A204.1 (cell line): ENCODE measurements around the gene ZNF827.

Experiments used
- FAIRE-seq: peaks from 2 replicates; lab custom pipeline; 2012; peaks lifted over from hg19 to GRCh38; lab: Jason Lieb, UNC

The ZNF827 gene

DNA sequence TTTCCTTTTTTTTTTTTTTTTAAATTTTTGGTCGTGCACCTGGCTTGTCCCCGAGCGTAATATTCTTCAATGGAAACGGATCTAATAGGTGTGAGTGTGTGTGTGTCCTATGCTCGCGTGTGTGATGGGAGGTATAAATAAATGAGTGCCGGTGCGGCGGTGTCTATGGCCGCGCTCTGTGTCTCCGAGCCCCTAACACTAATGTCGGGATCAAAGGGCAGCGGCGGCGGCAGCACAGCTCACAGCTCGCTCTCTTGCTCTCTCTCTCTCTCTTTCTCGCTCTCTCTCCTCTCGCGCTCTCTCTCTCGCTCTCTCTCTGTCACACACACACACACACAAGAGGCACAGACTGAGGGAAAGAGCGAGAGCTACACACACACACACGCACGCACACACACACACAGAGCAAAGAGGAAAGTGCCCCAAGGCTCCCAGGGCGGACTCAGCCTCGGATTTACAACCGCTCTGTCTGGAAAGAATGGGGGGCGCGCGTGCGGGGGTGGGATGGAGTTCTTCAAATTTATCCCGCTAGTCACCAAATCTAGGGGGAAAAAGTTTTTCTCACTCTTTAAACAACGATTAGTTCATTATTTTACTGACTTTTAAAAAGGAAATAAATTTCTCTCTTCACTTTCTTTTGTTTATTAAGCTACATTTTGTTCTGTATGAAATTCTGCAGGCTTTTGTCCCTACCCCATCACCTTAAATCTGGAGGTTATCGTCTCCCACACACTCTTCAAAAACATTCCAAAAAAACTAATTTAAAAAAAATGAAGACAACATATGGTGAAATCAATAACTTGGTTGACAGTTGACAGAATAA is at the start of gene ZNF827:
Gene ZNF827 (minus strand): TSS at position 206 of the 823 bp plus-strand sequence. CDS start 416 bp downstream, outside the sequence.
- FAIRE-seq: no peak

- no peak for FAIRE-seq
Observed at GRCh38 chr4:145984563-145984962, 45.9 kb upstream of the ZNF827 start.

GRCh38 chr4:145982791-145983190 is 44.2 kb upstream of the ZNF827 start:
- no peak for FAIRE-seq

GRCh38 chr4:145979160-145979559 is 40.5 kb upstream of the ZNF827 start:
- no peak for FAIRE-seq

- FAIRE-seq: no peak
Observed at GRCh38 chr4:145976680-145977079, 38.1 kb upstream of the ZNF827 start.

DNA sequence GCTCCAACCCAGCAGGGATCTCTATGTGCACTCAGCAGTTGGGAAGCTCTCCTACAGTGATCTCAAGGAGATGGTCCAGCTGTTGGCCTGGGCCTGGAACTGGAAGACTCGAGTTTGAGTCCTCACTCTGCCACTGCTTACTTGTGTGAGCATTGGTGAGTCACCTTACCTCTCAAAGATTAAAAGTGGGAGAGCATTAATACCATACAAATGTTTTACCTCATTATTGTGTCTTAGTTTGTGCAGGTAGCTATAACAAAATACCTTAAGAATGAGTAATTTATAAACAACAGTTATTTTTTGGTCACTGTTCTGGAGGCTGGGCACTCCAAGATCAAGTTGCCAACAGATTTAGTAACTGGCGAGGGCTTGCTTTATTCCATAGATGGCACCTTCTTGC is 21.4 kb upstream of the ZNF827 start:
- FAIRE-seq: no peak

- no peak for FAIRE-seq
Observed at GRCh38 chr4:145957302-145957701, 18.7 kb upstream of the ZNF827 start.

GRCh38 chr4:145956288-145956890 is 17.8 kb upstream of the ZNF827 start:
- no peak for FAIRE-seq

- no peak for FAIRE-seq
Observed at GRCh38 chr4:145954924-145955339, 16.3 kb upstream of the ZNF827 start.

DNA sequence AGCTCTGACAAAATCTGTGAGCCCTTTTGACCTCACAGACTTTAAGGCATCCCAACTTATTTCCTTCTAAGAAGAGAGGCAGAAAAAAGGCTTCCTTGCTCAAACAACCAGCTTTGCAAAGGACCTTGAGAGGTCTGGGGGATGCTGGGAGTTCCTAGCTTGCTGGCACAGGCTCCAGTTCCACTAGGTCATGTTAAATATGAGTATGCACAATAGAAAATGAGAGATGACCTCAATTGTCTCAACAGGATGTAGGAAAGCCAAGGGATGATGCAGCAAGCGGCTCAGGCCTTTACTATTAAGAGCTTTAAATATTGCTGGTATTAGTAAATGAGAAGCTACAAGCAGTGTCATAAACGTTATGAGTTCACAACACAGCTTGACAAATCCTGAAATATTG is 13.3 kb upstream of the ZNF827 start:
- FAIRE-seq: no peak

GRCh38 chr4:145945431-145946155 is 7.0 kb upstream of the ZNF827 start:
- no peak for FAIRE-seq

DNA sequence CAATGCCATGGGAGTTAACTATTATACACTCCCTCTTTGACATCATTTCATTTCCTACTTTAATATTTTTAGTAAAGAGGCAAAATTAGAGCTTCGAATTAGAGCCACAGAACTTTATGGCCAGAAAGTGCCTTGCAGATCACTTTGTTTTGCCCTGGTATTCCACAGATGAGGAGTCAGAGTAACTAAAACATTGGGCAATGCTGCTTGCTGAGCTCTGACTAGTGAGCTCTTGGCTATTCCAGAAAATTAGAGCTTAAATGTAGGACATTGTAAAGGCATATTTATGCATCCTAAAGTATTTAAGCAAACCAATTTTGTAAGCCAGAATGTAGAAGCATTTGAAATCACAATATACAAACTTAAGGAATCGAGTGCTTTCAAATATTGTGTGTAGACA is 6.3 kb upstream of the ZNF827 start:
- no peak for FAIRE-seq

DNA sequence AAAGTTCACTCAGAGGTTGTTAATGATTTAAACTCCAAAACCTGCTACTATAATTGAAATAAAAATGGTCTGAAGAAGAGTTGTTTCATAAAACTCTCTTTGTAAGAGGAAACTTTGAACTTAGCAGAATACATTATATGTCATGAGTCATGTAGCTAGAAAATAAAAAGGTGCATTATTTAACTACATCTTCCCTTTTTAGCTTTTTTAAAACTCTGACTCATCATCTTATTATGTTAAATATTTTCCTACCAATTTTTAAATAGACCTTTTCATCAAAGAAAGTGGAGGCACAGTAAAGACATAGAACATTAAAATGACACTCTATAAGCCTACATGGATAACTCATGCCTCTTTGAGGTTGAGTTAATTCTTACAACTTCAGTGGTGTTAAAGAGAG is 1.2 kb upstream of the ZNF827 start:
- no peak for FAIRE-seq

- no peak for FAIRE-seq
Observed at GRCh38 chr4:145939441-145939750, 773 bp upstream of the ZNF827 start.

GRCh38 chr4:145937971-145938611 is 532 bp downstream of the ZNF827 start:
- FAIRE-seq: no peak

DNA sequence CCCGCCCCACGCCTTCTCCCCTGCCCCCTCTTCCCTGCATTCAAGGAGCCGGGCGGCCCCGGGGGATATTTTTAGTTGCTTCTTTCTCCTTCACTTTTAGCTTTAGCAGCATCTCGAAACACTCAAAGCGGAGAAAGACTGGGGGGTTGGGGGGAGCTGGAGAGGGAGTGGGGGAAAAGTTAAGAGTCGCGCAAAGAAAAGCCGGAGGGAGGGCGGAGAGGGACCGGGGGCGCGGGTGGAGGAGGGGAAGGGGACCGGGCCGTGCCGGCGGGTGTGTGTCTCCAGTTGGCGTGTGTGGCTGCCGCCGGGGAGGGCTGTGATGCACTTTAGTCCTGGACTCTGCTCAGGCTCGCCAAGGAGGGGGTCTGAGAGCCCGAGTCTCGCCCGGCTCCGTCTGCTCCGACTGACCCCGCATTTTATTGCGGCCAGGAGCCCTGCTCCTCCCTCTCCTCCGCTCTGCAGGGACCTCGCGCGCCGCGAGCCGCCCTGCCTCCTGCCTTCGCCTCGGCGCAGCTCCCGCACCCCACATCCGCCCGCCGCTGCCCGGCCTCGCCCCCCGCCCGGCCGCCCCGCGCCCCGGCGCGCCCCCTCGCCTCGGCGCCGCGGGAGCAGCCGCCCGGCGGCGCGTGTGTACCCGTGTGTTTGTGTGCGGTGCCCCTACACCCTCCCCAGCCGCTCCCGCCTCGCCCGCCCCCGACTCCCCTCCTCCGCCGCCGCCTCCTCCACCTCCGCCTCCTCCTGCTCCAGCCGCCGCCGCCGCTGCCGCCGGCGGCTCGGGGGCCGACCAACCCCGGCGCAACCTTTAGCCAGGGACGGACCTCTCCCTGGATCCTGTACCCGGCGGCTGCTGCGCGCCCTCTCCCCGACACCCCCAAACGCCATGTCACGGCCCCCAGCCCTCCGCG is 1.4 kb downstream of the ZNF827 start:
- no peak for FAIRE-seq

DNA sequence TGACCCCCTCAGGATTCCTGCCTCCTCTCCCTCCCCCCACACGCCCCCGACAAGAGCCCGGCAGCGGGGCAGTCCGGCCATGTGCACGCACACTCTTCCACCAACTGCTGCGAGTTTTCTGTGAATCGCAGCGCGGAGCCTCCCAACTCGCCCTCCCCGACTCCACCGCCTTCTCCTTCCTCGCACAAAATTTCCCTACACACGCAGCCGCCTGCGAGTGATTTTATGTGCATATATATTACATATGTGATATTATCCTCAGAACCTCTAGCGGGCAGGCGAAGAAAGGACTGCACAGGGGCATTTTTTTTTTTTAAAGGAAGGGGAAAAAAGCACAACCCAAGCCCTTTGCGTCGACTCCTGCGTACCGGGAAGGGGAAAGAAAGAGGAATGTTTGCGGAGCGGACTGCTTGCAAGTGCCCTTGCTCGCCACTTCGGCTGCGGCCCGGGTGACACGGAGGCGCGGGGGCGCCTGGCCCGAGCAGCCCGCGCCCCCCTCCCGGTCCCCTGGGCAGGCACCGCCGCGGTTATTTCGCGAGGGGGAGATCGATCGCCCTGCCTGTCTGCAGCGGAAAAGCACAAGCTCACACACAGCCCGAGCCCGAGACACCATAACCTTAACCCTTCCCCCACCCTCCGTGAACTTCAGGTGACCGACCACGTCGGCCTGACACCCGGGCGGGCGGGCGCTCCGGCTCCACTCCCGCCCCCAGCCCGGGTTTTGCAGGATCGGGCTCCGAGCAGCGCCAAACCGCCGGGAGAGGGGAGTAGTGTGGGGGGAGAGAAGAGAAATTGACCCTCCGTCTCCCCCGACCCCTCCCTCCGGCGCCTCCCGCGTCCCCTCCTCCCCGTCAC is 2.3 kb downstream of the ZNF827 start:
- no peak for FAIRE-seq

DNA sequence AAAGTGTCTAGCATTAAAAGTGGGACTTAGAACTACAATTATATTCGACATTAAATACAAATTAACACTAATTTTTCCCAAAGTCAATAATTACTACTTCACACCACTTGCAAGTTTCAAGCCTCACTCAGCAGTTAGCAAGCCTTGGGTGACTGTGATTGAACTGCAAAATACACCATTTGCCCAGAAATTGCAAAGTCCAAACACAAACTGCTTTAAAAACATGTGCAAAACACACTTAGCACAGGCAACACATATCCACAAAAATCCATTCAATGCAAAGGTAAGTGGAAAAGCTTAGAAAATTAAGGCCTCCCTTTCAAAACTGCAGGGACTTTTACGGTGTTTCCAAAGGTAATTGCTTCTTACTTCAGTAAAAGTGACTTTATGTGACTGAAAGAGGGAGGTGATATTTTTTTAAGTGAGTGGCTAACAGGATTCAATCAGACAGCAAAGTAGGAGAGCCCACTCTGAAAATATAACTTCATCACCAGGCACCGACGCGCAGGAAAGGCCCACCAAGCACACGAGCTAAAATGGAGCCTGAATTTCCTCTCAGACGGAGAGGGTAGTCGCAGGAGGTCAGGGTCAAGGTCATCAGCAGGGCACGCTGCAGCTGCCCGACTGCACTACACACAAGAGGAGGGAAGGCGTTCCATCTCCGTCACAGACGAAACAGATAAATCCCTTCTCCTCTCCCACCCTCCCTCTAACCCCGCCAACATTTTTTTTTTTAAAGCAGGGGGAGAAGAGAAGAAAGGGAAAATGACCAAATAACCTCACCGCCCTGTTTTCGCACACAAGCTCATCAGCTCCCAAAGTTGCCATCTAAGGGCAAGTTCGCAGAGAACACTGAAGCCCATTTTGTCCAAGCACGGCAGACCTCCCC is 3.1 kb downstream of the ZNF827 start:
- no peak for FAIRE-seq

- FAIRE-seq: no peak
Observed at GRCh38 chr4:145934434-145935047, 4.1 kb downstream of the ZNF827 start.
